NCI-H2227 (cell line): Measurements from ENCODE around the gene CD5L.

Experiments used
- DNase-seq: peaks from one replicate; lab custom pipeline; 2025; ENCODE audit not compliant: unreplicated experiment; lab: John Stamatoyannopoulos, UW

Gene CD5L

DNA sequence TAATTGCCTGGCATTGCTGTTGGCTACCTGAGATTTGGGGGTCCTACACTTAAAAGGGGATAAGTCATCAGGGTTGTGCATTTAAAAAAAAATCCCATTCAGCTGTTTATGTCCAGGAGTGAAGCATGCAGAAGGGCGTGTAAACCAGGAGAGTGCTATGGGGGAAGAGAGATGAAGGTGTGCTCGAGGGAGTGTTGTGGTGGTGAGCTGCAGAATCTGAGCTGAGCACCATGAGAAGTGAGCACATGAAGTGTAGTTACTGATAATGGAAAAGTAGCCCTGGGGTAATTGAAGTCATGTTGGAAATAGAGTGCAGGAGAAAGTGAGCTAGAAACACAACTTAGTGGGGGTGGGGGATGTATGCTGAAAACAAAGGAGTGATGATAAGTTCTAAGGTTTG is 22.4 kb downstream of the CD5L start:
- no peak for DNase-seq

DNA sequence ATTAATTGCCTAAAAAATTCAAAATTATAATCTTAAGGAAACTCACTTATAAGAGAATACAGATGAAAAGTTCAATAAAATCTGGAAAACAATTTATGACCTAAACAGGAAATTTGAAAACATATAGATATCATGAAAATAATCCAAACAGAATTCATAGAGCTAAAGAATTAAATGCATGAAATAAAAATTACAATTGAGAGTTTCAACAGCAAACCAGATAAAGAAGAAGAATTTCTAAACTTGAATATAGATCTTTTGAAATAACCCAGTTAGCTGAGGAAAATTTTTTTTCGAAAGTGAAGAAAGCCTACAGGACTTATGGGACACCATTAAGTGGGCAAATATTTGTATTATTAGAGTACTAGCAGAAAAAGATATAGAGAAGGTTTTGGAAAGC is 28.3 kb downstream of the CD5L start:
- DNase-seq = no peak

- no peak for DNase-seq
Observed at GRCh38 chr1:157806431-157807149, 35.0 kb downstream of the CD5L start.

DNA sequence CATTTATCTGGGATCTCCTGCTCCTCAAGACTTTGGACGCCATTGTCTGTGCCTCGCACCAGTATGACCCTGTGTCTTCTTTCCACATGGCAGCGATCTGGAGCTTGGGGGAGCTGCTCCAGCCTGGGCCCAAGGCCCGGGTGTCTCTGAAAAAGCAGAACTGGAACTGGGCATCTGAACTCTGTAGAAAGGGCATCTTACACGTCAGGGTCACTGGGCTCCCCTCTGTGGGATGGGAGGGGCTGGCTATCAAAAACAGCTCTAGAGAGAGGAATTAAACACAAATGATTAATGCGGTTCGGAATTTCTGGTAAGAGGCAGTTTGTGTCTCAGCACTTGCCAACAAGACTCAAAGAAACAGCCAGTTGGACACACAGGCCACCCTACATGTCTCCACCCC is 37.8 kb downstream of the CD5L start:
- no peak for DNase-seq

DNA sequence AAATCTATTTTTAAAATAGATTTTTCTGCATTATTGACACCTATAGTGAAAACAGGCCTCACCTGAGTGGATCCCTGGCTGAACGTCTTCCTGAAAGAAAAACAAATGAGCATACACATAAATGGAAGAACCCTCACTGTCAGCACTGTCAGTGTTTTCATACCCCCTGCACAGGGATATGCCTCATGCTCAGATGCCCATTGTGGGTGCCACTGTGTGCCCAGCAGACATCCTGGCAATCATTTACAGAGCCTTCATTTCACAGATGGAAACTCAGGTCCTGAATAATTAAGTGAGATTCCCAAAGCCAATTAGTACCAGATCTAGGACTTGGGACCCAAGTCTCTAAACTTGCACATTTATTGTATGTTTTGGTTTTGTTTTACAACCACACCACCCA is 41.6 kb downstream of the CD5L start:
- no peak for DNase-seq

GRCh38 chr1:157798211-157798610 is 43.4 kb downstream of the CD5L start:
- DNase-seq = no peak

DNA sequence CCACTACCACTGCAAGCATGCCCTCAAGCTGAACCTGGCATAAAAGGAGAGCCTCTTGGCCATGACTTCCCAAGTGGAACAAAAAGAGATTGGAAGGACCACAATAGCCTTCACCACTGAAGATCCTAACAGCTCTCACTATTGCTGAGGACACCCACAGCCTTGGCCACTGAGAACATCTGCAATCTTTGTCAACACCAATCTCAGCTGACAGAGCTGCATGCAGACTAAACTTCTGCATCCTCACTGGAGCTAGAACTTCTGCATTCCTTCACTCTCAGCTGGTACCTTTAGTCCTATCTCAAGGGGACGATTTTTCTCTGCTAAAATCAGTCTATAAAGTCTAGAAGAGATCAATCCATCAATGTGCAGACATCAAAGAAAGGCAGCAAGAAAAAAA is 56.4 kb downstream of the CD5L start:
- no peak for DNase-seq

DNA sequence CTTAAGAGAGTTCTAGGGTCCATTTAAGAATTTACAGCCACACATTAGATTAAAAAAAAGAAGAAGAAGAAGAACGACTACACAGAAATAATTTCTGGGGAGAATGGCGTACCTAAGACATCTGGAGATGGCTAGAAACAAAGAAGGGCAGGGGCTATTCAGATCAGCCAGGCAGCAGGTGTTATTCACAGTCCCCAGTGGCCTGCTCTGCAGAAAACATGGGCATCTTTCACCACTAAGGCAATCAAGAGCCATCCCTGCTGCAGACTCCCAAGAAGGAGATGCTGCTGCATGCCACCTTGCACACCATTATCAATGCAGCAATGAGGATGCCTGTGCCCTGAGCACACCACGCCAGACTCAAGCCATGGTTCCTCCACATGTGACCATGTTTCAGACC is 56.8 kb downstream of the CD5L start:
- no peak for DNase-seq

GRCh38 chr1:157782931-157783330 is 58.7 kb downstream of the CD5L start:
- no peak for DNase-seq

DNA sequence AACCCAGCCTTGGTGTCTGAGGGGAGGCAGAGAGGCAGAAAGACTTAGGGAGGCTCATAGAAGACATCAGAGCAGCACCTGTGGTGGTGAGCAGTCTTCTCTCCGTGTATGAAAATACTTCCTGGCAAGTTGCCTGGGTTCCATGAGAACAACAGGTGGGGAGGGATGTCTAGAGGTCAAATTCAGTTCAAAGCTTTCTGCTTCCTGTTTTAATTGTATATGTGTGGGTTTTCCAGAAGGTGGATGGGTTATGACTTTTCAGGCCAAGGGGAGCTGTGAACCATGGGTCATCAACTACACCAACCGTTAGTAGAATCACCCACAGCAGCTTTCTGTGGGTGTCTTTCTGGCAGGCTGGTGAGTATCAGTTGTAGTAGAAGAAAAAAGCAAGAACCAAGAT is 60.6 kb downstream of the CD5L start:
- DNase-seq = no peak
